GM13976 (cell line): Measurements from ENCODE around the gene PPA2.

Source experiments
- DNase-seq: peaks from one replicate; pipeline ENCODE4 v3.0.0; 2012; ENCODE audit warnings: low spot score
- in situ Hi-C: fragments of 300-500 bp; cut with MboI; formaldehyde crosslinking; loops from one replicate; pipeline ENCODE4 v1.12.0; 2022; ENCODE audit warnings: low sequenced_read_pairs, mixed read lengths, inconsistent platforms; ENCODE audit not compliant: unreplicated experiment
- TF ChIP-seq, protein P1 (sequence below): IDR thresholded peaks from 2 replicates; pipeline ENCODE4 v1.5.1; 2012; ENCODE audit warnings: borderline replicate concordance, mild to moderate bottlenecking; ENCODE audit not compliant: insufficient read depth; ENCODE audit errors: extremely low read depth, missing control alignments, control extremely low read depth

The PPA2 gene

DNA sequence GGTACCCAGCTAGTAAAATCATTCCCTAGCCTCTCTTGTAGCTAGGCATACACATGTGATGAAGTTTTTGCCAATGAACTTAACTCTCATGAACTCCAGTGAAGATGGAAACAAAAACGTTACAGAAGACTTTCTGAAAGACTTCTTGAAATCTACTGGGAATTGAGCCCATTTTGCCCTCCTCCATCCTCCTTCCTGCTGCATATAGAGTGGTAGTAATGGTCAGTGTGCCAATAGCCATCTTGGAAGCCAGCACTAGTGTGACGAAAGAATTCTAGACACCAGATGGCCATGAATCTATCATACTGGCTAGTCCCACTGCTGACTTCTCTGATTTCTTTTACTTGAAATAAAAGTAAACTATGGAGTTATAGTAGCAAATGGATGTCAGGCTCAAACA, 30.9 kb upstream of the PPA2 start:
- in situ Hi-C loops, result loop anchor here (25.0 kb wide), 1 partner anchor 708 kb away; no protein-coding TSS in a partner anchor
- no peak for DNase-seq
- TF ChIP-seq, protein P1, sequence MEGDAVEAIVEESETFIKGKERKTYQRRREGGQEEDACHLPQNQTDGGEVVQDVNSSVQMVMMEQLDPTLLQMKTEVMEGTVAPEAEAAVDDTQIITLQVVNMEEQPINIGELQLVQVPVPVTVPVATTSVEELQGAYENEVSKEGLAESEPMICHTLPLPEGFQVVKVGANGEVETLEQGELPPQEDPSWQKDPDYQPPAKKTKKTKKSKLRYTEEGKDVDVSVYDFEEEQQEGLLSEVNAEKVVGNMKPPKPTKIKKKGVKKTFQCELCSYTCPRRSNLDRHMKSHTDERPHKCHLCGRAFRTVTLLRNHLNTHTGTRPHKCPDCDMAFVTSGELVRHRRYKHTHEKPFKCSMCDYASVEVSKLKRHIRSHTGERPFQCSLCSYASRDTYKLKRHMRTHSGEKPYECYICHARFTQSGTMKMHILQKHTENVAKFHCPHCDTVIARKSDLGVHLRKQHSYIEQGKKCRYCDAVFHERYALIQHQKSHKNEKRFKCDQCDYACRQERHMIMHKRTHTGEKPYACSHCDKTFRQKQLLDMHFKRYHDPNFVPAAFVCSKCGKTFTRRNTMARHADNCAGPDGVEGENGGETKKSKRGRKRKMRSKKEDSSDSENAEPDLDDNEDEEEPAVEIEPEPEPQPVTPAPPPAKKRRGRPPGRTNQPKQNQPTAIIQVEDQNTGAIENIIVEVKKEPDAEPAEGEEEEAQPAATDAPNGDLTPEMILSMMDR, result no peak

DNA sequence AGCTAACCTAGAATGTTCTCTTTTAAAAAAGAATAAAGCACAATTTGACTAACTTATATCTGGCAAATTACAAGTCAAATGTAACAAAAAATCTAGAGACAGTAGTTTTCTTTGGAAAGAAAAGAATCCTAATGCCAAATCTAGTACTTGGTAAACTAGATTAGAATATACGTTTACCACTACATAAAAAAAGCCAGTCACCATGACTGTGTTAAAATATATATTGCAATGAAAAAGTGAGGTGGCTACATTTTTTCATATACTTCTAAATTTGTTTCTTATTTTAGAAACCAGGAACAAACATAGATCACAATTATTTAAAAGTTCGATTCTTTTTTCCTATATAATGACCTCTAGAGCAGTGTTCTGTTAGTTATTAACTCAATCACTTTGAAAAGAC, 29.6 kb upstream of the PPA2 start:
- TF ChIP-seq, protein P1, result no peak
- in situ Hi-C loops, result loop anchor here (25.0 kb wide), 1 partner anchor 709 kb away; no protein-coding TSS in a partner anchor
- DNase-seq, result no peak

DNA sequence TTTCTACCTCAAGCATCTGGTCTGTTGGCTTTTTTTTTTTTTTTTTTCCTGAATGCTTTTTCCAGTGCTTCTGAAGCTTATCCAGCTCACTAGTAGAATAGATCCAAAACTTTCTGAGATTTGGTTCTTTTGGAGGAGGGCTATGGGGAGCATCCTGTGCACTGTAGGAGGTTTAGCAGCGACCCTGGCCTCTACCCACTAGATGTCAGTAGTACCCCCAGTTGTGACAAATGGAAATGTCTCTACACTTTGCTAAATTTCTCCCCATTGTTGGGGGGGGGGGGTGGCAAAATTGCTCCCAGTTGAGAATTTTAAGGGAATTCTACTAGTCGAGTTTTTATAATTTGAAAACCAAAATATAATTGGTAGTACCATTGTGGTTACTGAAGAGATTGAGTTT, 23.0 kb upstream of the PPA2 start:
- in situ Hi-C loops, result no loop called here
- TF ChIP-seq, protein P1, result no peak
- DNase-seq, result no peak

DNA sequence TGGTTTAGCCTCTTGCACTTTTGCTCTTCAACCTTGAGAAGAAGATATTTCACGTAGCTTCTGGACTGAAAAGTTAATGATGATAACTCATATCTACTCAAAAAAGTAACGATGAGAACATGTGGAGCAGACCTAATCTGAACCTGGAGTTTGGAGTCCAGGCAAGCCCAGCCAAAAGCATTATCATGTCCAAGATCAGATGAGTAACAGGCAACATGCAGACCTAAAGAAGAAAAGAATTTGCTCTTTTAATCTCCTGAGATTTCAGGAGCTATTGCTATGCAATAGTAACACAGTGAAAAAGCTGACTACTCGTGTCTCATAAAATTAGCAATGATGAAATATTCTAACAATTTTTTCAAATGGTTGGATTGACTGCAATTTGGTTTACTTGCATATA, 21.8 kb upstream of the PPA2 start:
- TF ChIP-seq, protein P1, result no peak
- DNase-seq, result no peak
- in situ Hi-C loops, result no loop called here

DNA sequence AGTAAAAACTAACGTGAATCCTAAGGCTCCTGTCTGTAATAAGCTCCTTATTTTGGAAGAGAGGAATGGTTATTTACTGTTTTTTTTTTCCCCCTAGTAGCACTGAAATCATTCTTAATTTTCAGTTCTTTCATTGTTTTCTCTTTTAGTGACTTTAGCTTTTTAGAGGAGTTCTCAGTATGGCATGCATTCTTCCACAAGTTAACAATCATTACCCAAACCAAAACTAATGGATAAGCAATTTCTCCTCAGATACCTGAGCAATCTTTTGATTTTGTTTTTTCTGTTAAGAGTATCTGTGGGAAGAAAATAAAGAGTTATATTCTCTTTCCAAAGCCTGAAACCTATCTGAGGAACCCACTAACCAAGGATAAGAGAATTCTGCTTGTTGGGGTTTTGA, 16.7 kb upstream of the PPA2 start:
- DNase-seq, result no peak
- in situ Hi-C loops, result no loop called here
- TF ChIP-seq, protein P1, result no peak

DNA sequence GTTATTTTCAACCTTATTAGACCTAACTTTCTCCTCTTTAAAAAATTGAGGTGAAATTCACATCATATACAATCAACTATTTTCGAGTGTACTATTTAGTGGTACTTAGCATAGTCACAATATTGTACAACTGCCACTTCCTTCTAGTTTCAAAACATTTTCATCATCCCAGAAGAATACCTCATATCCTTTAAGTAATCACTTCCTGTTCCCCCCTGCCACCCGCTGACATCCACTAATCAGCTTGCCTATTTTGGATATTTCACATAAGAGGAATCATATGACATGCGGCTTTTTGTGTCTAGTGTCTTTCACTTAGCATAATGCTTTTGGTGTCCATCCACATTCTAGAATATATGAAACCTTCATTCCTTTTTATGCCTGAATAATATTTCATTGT, 10.0 kb upstream of the PPA2 start:
- in situ Hi-C loops, result no loop called here
- TF ChIP-seq, protein P1, result no peak
- no peak for DNase-seq

DNA sequence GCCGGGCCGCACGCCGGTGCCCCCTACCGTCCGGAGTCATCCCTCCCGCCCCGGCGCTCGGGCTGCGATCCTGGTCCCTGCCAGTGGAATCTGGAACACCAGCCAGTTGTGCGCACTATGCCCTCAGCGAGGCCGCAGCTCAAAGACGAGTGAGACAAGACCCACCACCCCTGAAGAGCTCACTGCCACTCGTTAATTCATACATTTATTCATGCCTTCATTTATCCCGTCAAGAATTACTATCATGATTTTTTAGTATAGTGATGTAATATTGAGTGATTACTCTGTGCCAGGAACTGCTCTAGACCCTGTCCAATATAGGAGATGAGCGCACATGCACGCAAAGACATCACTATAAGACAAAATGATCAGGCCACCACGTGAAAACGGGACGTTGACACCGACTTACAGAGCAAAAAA, 247 bp upstream of the PPA2 start:
- in situ Hi-C loops, result loop anchor here (25.0 kb wide), 4 partner anchors 337 to 1412 kb away; partner anchors contain the start of genes CXXC4 and TET2
- TF ChIP-seq, protein P1, result peak; percentile 96
- DNase-seq, result no peak
